Renal pelvis (tissue), 4 donors: ENCODE results near the gene SHC4. TPM values are rescaled to one million over a fixed set of nuclear protein-coding genes. Genes with fewer than 3 reads are reported as not detected.
"Not testable (repeated sequence)": the region's sequence is repeated elsewhere in the genome, so short reads cannot be mapped to it uniquely, and the experiment has no call there.

Experiments
- DNase-seq: peaks from one replicate; pipeline ENCODE4 v3.0.0-alpha.2; 2013
- polyA plus RNA-seq, 3 donors: library from polyadenylated mRNA; unstranded; fragments of 120-200 nt; gene quantifications; one replicate each; pipeline ENCODE4 v1.2.1, GENCODE V29; 2013; ENCODE audit not compliant: insufficient read length in 3 of 3

The SHC4 gene
- polyA plus RNA-seq, 3 donors = 1.8 to 2.4 (median 2.3) TPM

DNA sequence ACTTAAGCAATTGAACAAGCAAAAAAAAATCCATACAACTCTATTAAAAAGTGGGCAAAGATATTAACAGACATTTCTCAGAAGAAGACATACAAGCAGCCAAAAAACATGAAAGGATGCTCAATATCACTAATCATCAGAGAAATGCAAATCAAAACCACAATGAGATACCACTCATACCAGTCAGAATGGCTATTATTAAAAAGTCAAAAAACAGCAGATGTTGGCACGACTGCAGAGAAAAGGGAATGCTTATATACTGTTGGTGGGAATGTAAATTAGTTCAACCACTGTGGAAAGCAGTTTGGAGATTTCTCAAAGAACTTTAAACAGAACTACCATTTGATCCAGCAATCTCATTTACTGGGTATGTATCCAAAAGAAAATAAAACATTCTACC is 7.2 kb upstream of the SHC4 start:
- not testable (repeated sequence) for DNase-seq

DNA sequence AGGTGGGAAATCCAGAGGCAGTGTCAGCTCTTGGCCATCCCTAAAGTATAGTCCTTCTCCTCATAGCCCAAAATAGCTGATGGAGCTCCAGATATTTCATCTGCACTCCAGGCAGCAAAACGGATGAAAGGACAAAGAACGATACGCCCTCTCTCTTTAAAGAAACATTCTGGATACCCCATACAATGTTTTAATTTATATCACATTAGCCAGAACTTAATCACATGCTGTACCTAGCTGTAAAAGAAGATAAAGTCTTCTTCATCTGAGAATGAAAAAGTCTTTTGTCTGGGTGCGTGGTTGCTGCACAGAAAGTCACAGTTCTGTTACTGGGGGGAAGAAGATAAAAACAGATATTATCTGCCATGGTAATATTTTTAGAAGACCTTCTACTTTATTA is 4.3 kb upstream of the SHC4 start:
- no peak for DNase-seq

DNA sequence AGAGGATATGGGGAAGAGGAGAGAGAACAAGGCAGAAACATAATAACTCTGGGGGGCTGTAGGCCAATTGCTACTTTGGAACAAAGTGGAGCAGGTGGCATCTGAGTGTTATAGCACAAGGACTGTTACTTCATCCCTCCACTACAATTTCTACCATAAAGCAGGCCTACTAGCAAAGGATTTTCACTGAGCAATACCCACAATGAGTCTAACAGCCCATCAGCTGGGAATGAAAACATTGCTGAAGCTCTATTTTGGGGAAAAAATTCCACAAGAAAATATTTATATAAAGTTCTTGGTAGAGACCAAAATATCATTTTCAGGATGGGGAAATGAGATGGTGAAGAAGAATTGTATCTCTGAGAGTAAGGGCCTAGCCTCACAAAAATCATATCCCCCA is 3.6 kb upstream of the SHC4 start:
- no peak for DNase-seq

DNA sequence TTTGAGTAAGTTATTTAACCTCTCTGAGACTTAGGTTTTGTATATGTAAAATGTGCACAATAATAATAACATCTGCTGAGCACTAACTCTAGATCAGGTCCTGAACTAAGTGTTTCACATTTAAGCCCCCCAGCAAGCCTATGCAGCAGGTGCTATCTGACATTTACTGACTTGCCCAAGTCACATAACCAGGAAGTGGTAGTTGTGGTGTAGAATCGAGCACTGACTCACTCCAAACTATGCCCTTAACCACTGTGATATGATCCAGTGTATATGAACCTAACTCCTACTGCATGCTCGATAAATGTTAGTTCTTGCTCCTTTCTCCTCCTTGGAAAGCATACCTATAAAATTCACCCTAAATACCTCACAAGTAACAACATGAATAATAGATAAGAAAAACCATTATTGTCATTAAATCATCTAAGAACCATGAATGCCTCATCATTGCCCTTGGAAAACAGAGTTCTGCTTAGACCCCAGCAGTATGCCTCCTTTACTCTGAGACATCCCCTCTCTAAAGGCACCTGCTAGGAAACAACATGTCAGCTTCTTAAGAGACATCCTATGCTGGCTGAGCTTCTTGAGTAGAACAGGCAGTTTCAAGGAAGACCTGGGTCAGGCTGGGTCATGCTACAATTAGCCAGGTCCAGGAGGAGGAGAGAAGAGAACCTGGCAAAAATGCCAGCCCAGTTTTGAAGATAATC is 3.0 kb upstream of the SHC4 start:
- DNase-seq = no peak

DNA sequence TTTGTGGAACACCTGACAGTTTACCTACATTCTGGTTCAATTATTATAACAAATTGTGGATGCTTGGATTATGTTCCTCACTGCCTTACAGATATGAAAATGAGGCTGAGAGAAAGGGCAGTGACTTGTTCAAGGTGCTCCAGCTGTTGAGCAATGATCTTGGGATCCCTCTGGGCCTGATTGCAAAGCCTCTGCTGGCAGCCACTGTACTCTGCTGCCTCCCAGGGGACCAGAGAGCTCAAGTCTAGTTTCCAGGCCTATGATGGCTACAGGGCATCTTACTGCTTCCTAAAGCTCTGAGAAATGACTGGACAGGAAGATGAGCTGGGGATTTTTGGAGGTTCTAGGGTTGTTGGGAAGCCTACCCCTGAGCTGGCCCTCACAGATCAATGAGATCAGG is 2.3 kb upstream of the SHC4 start:
- no peak for DNase-seq

DNA sequence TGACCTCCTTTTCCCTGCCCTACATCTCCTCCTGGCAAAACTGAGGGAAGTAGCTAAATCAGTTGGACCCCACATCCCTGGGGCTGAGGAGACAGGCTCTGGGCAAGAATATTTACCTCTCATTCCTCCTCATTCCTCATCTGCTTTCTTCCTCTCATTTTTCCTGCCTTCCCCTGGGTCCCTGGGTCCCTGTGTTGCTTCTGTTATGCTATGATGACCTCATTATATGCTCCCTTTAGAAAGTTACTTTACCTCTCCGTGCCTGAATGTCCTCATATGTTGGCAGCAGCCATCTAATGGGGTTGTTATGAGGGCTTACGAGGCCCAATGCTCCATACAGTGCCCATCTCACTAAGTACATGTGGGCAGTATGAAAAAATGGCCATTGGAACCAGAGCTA is 1.2 kb upstream of the SHC4 start:
- DNase-seq = no peak

DNA sequence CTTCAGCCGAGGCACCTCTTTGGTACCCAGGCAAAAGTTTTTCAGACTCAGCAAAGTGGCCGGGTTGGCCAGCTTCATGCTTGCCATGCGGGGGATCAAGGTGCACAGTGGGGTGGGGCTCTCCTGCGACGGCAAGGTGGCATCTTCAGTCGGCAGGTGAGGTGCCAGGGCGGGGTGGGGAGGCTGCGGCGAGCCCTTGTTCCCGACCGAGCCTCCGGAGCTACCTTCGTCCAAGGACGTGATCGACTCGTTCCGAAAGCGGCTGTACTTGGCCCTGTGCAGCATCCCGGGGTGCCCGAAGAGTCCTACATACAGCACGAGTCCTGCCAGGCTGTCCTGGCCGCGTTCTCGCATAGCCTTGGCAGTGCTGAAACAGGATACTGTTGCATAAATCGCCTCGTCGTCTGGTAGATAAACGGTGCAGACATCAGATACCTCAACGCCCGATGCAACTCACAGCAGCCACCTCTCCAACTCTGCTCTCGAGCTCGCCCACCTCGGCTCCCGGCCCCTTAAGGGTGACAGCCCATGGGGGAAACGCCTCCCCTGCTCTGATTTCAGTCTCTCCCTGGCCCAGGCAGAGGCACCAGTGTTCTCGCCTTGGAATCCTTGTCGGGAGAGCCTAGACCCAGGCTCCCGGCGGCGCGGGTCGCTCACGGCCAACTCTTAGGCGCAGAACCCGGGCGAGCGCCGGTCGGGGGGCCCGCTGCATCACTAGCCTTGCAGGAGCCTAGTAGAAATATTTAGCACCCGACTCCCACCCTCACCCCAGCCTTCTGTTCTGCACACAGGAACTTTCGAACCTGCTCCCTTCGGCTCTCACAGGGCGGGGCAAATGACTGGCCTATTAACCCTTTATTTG is 826 bp downstream of the SHC4 start:
- DNase-seq = peak; percentile 47

DNA sequence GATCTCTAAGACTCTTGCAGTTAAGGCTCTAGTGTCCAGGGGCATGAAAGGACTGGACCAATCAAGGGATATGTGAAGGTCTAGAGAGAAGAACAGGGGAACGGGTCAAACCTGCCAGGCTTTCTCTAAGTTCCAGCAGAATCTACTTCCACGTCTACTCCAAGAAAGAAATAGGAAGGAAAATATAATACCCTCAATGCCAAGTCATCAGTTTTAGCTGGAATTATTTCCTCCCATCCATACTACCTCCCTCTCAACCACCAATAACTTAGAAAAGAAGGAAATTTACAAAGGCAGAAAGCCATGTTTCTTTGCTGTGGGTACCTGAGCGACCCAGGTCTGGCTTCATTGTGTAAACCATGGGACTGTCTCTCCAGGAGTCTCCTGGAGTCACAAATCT is 7.8 kb downstream of the SHC4 start:
- DNase-seq = no peak

DNA sequence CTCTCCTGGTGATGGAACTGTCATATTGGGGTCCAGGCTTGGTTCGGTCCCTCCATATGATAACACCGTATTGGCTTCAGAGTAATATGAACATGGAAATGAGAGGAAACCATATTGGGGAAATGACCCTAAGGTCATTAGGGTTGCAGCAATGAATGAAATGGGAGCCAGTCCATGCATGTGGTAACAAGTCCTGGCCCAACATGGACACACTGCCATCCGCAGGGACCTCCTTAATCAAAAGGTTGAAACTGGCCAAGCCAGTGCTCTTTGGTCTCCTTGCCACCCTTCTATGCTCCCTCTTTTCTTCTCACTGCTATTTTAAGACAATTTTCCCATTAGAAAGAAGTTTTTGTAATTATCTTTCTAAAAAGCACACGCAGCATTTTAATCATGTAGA is 8.3 kb downstream of the SHC4 start:
- DNase-seq = no peak

DNA sequence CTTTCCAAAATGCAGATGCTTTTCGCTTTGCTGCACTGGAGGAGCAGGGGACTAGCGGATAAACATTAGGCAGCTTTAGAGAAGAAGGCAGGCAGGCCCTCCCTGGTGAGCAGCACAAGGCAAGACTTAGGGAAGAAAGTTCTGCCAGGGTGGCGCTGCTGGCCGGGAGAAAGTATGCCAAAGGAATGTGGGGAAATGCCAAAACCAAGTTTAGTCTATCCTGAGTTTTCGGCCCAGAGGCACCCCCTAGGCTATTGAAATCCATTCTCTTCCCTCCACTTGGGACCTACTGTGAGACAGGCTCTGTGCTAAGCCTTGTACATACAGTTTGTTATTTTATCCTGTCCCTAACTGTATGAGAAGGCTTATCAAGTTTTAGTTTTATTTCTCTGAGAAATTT is 9.2 kb downstream of the SHC4 start:
- no peak for DNase-seq

DNA sequence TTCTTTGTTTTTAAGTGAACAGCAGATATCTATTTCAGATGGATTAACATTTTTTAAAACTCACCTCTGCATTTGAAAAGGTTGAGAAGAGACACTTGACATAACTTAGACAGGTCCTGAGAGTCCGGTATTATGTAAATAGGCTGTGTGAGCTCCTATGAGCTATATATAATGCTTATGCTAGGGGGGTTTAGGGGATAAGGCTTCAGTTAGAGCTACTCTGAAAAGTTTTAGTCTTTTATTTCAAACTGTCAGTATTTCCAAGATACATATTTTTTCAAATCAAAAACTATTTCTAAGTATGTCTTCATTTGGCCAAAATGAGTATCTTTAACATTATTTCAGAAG is 16.9 kb downstream of the SHC4 start:
- DNase-seq = no peak

DNA sequence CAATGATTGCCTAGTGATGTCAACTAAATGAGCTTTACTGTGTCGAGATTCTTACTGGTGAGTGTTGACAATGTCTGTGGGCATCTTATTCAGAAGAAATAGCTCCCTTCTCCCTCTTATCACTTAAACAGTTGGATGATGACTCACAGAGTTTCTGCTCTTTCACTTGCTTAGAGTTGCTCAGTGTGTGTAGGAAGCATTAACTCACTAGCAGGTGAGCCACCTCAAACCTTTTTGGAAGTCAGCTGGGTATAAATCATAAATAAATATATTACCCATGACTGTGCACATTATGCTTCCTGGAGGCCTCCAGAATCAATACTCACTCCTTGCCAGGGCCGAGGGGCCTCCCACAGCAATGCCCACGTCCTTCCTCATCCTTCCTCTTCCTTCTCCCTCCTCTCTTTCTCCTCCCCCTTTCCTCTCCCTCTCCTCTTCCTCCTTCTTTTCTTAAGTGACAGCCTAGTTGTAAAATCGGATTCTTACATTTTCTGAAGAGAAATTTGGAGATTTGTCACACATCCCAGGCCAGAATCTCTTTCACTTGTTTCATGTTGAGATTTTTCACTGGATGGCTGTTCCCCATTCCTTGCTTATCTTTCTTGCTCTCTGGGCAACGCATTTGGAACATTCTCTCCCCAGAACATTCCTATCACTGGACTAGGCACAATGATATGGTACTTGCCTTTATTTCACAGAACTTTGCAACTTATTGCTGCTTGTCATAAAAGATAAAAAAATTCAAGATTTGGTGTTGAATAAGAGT is 17.5 kb downstream of the SHC4 start:
- no peak for DNase-seq

DNA sequence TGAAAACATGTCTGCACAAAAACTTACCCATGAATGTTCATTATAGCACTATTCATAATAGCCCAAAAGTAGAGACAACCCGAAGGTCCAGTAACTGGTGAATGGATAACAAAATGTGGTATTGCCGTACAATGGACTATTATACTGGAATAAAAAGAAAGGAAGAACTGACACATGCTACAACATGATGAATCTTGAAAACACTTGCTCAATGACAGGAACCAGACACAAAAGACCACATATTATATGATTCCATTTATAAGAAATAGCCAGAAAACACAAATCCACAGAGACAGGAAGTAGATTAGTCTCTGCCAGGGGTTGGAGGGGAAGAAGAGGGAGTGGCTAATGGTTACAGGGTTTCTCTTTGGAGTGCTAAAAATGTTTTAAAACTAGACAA is 18.3 kb downstream of the SHC4 start:
- no peak for DNase-seq

DNA sequence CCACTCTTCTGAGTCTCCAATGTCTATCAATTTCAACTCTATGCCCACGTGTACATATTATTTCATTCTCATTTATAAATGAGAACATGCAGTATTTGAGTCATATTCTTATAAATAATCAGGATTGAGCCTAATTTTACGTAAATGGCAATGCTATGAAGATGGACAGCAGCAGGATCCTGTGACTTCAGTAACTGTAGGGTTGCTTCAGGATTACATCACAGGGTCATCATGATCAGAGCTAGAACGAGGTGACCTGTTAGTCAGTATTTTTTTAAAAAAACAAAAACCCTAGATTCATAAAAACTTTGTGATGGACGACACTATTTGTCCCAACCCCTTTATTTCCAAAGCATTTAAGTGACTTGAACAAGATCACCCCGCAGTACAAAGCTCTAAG is 21.8 kb downstream of the SHC4 start:
- no peak for DNase-seq

DNA sequence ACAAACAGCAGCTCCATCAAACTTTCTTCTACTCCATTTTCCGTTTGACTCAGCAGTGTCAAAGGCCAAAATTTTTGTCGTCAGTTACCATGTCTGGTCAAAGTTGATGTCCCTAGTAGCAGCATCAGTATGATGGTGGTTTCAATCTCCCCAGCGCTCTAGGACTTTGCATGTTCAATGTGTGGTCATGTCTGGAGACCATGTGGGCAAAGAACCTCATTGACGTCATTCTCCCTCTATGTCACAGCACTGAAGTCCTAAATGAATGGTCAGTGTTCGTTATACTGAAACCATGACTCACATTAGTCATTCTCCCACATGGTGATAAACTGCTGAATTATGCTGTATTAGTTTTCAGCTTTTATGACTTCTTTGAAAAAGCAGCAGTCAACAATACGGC is 23.2 kb downstream of the SHC4 start:
- no peak for DNase-seq

DNA sequence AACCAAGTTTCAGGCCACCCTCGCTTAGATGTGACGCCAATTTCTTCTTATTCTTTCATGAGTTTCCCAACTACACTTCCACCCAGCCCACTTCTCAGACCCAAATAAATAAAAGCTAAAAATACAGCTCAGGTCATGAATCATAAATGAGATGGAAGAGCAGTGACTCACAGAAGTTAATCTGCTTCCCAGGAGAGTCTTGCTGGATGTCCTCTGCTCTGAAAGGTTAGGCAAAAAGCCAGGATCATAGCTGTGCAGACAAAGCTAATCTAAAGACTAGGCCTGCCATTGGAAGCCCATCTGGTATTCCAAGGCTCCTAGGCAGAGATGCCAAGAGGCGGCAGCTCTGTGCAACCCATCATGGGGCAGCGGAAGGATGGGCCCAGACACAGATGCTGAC is 24.1 kb downstream of the SHC4 start:
- no peak for DNase-seq

DNA sequence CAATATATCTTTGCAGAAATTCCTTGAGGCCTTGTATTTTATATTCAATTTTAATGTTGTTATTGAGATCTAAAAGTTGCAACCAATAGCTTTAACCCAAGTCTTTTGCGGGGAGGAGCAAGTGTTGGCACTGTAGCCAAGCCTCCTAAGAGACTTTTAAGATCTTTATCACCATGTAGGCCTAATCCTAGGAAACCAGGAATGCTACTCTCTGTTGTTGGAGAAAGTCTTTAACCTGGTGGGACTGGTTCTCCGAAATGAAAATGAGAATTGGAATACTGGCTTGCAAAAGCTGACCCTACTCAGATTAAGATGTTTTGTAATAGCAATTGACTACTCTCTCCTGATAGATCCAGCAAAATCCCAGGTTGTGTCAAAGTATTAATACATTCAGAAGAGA is 25.8 kb downstream of the SHC4 start:
- DNase-seq = no peak

DNA sequence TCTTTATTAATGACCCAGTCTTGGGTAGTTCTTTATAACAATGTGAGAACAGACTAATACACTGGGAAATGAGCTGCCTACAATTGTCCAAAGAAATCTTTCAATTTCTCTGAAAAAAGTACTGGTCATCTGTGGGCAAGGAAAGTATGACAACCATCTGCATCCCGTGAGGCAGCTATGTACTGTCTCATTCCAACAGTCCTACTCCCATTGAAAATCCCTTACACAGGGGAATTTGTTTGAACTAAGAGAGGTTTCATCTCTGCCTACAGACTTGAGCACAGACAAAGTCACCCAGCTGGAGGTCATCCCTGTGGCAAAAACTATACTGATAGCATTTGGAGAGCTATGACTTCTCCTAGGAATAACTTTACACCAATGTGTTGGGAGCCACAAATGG is 27.1 kb downstream of the SHC4 start:
- DNase-seq = no peak

DNA sequence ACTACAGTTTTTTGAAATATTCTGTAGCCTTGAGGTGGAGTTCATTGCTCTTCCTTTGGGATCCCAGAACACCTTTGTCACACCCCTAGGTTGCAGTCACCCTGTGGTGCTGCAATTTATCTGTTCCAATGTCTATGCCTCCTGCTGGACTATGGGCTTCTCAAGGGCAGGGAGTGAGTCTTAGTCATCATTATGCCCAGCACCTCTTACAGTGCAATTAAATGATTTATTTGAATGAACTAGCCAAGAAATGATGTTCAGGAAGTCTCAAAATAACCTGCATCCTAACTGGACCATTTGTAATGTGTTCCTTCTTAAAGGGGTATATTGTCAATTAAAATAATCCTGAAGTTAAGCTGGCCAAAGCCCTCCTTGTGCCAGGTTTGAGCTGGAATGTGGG is 28.5 kb downstream of the SHC4 start:
- DNase-seq = no peak

DNA sequence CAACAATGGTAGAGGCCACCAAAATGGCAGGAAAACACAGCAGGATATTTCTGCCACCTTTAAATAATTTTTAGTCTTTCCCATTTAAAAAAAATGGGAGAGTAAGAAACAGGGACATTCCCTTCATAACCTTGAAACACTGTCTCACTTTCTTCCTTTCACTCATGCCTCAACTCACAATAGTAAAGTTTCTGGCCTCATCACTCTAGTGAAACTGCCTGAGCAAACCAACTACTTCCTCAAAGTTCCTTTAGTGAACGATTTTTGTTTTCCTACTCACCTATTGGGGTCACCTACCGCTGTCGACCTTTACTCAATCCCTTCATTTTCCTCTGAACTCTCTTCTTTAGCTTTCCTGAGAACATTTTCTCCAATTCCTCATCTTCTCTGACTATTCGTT is 33.0 kb downstream of the SHC4 start:
- no peak for DNase-seq

DNA sequence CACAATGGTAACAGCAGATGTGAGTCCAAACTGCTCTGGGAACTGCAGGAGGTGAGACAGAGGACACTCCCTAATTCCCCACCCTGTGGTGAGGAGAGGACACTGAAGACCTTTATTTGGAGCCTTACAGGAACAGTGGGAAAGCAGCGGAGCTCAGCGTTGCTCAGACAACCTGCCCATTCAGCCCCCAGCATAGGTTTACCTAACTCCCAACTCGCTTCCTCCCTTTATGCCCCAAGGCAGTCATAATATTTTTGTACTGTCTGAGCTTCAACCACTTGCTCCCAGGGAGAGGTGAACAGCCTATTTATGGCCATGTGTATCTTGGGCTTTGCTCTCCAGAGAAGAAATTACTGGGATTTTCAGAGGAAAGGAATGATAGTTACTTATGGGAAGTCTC is 34.1 kb downstream of the SHC4 start:
- DNase-seq = no peak

DNA sequence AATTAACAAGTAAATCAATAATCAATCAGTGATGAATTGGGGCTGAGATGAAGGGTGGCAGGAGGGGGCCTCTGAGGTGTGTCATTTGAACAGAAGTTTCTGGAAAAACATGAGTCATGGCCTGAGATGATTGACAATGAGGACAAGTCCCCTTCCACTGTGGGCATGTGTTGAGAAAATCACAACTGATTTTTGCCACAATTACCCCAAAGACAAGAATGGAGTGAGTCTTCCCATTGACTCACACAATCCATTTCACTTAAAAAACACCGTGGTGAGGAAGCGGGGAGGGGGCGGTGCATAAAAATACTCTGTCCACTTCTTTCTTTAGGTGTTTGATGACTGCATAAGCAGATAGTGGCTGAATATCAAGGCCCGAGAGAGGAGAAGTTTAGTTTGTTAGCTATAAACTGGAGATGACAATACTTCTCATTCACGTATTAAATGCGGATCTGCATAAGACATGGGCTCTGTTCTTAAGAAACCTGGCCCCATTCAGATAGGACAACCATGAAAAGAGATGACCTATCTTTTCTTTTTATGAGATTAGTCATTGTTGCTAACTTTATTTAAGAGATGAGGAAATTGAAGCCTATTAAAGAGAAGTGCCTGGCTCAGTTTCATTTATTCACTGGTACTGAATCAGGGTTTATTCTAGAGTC is 34.7 kb downstream of the SHC4 start:
- DNase-seq = no peak
